Measurements from ENCODE around the gene PRCC.

DNA sequence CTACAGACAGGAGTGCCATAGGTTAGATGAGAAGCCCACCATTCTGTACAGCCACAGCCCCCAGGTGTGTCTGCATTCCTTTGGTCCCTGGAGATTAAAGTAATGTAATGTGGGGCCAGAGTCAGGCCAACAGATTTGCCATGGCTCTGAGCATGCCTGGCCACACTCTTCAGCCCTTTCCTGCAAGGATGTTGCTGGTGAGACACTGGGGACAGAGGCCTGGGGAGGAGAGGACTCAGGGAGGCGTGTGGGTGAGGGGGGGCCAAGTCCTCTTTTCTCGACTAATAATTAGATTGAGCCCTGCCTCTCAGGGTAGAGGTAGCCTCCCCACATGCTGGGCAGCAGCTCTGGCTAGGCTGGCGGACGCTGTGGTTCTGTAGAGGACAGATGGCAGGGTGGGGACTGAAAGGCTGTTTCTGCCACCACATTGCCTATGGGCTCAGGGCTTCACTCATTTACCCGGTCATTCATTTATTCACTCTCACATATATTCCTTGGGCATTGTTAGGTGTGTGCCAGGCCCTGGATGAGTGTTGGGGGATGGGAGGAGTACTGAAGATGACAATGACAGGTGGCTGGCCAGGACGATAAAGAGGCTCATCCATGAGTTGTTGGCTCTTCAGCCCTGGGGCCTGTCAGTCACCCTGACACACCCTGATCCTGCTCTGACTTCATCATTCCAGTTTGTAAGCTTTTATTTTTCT, 7.1 kb upstream of the PRCC start:
- TF ChIP-seq, protein P1, sequence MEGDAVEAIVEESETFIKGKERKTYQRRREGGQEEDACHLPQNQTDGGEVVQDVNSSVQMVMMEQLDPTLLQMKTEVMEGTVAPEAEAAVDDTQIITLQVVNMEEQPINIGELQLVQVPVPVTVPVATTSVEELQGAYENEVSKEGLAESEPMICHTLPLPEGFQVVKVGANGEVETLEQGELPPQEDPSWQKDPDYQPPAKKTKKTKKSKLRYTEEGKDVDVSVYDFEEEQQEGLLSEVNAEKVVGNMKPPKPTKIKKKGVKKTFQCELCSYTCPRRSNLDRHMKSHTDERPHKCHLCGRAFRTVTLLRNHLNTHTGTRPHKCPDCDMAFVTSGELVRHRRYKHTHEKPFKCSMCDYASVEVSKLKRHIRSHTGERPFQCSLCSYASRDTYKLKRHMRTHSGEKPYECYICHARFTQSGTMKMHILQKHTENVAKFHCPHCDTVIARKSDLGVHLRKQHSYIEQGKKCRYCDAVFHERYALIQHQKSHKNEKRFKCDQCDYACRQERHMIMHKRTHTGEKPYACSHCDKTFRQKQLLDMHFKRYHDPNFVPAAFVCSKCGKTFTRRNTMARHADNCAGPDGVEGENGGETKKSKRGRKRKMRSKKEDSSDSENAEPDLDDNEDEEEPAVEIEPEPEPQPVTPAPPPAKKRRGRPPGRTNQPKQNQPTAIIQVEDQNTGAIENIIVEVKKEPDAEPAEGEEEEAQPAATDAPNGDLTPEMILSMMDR (conservative IDR thresholded peaks at IDR 0.05), result no peak
- TF ChIP-seq ZFX (IDR thresholded peaks at IDR 0.05), result no peak
